H9 (cell line): Measurements from ENCODE around the gene CSNK1G1. TPM values are rescaled to one million over a fixed set of nuclear protein-coding genes. Genes with fewer than 3 reads are reported as not detected.

Source experiments
- DNase-seq: peaks from one replicate; pipeline ENCODE4 v3.0.0-alpha.2; 2017
- H2AFZ ChIP-seq: one replicate; pipeline ENCODE4 v1.6.1; 2013; ENCODE audit warnings: mild to moderate bottlenecking, low read length, control low read depth, moderate library complexity
- H2AK5ac ChIP-seq: 2 replicates; pipeline ENCODE4 v1.6.1; 2013; ENCODE audit warnings: low read length, control low read depth, mixed read lengths; ENCODE audit not compliant: insufficient read length
- H2BK120ac ChIP-seq: one replicate; pipeline ENCODE4 v1.6.1; 2013; ENCODE audit warnings: low read depth, mild to moderate bottlenecking, low read length, control low read depth, inconsistent platforms; ENCODE audit not compliant: poor library complexity, severe bottlenecking
- H2BK12ac ChIP-seq: 2 replicates; pipeline ENCODE4 v1.6.1; 2013; ENCODE audit warnings: low read length, control low read depth, mixed read lengths, low read depth; ENCODE audit not compliant: insufficient read length
- H2BK15ac ChIP-seq: 2 replicates; pipeline ENCODE4 v1.6.1; 2013; ENCODE audit warnings: low read depth, low read length, control low read depth
- H2BK20ac ChIP-seq: one replicate; pipeline ENCODE4 v1.6.1; 2013; ENCODE audit warnings: low read depth, mild to moderate bottlenecking, low read length, control low read depth, inconsistent platforms; ENCODE audit not compliant: poor library complexity, severe bottlenecking
- H2BK5ac ChIP-seq: 2 replicates; pipeline ENCODE4 v1.6.1; 2013; ENCODE audit warnings: low read length, control low read depth, mixed read lengths; ENCODE audit not compliant: insufficient read length
- H3K14ac ChIP-seq: 2 replicates; pipeline ENCODE4 v1.6.1; 2013; ENCODE audit warnings: low read length, control low read depth; ENCODE audit not compliant: insufficient read depth
- H3K18ac ChIP-seq: 2 replicates; pipeline ENCODE4 v1.6.1; 2013; ENCODE audit warnings: low read depth, mild to moderate bottlenecking, mixed read lengths, low read length, control low read depth; ENCODE audit not compliant: insufficient read length
- H3K23ac ChIP-seq: 2 replicates; pipeline ENCODE4 v1.6.1; 2013; ENCODE audit warnings: low read length, control low read depth, mixed read lengths, low read depth; ENCODE audit not compliant: insufficient read length
- H3K23me2 ChIP-seq: 2 replicates; pipeline ENCODE4 v1.6.1; 2013; ENCODE audit warnings: low read depth, mild to moderate bottlenecking, mixed read lengths, low read length, control low read depth; ENCODE audit not compliant: insufficient read length, poor library complexity, severe bottlenecking
- H3K27ac ChIP-seq: 2 replicates; pipeline ENCODE4 v1.5.1; 2013; ENCODE audit warnings: low read length, control low read depth, mixed read lengths, low read depth; ENCODE audit not compliant: insufficient read length
- H3K27me3 ChIP-seq: 2 replicates; pipeline ENCODE4 v1.6.1; 2013; ENCODE audit warnings: low read length, control low read depth, inconsistent platforms; ENCODE audit not compliant: insufficient read depth
- H3K4ac ChIP-seq: 2 replicates; pipeline ENCODE4 v1.6.1; 2013; ENCODE audit warnings: low read depth, mild to moderate bottlenecking, control low read depth, inconsistent platforms, low read length, moderate library complexity
- H3K4me1 ChIP-seq: 2 replicates; pipeline ENCODE4 v1.6.1; 2013; ENCODE audit warnings: low read length, control low read depth, inconsistent platforms; ENCODE audit not compliant: insufficient read depth
- H3K4me2 ChIP-seq: 2 replicates; pipeline ENCODE4 v1.6.1; 2013; ENCODE audit warnings: low read length, control low read depth, mixed read lengths; ENCODE audit not compliant: insufficient read length, insufficient read depth
- H3K56ac ChIP-seq: 2 replicates; pipeline ENCODE4 v1.6.1; 2013; ENCODE audit warnings: low read depth, mild to moderate bottlenecking, mixed read lengths, low read length, control low read depth; ENCODE audit not compliant: insufficient read length
- H3K79me1 ChIP-seq: 2 replicates; pipeline ENCODE4 v1.6.1; 2013; ENCODE audit warnings: low read depth, mild to moderate bottlenecking, moderate library complexity, low read length, control low read depth, inconsistent platforms; ENCODE audit not compliant: insufficient read depth, poor library complexity, severe bottlenecking
- H3K79me2 ChIP-seq: 2 replicates; pipeline ENCODE4 v1.6.1; 2013; ENCODE audit warnings: low read length, control low read depth, inconsistent platforms; ENCODE audit not compliant: insufficient read depth
- H3K9ac ChIP-seq: 2 replicates; pipeline ENCODE4 v1.6.1; 2013; ENCODE audit warnings: low read length, control low read depth, mixed read lengths; ENCODE audit not compliant: insufficient read length; ENCODE audit errors: extremely low read depth
- H3K9me3 ChIP-seq: one replicate; pipeline ENCODE4 v1.6.1; 2013; ENCODE audit warnings: low read depth, low read length, inconsistent platforms; ENCODE audit not compliant: control insufficient read depth
- H3T11ph ChIP-seq: one replicate; pipeline ENCODE4 v1.6.1; 2013; ENCODE audit warnings: mild to moderate bottlenecking, low read length, control low read depth, inconsistent platforms
- H4K20me1 ChIP-seq: one replicate; pipeline ENCODE4 v1.6.1; 2013; ENCODE audit not compliant: control insufficient read depth, insufficient read length, insufficient read depth
- H4K5ac ChIP-seq: 2 replicates; pipeline ENCODE4 v1.6.1; 2013; ENCODE audit warnings: low read depth, mild to moderate bottlenecking, mixed read lengths, low read length, control low read depth; ENCODE audit not compliant: insufficient read length
- H4K8ac ChIP-seq: replicated peaks from 2 replicates; pipeline ENCODE4 v1.6.1; 2013; ENCODE audit warnings: low read length, control low read depth, mixed read lengths, low read depth; ENCODE audit not compliant: insufficient read length
- H4K91ac ChIP-seq: 2 replicates; pipeline ENCODE4 v1.6.1; 2013; ENCODE audit warnings: low read depth, mild to moderate bottlenecking, moderate library complexity, mixed read lengths, low read length, control low read depth; ENCODE audit not compliant: insufficient read length
- H3K27ac Mint-ChIP-seq, 3 experiments: 2 replicates in 2 of 3; 3 replicates in 1 of 3; pipeline ENCODE4 v1.8.0; 2020 to 2021; ENCODE audit warnings: mixed read lengths in 3 of 3, mild to moderate bottlenecking in 1 of 3, moderate library complexity in 1 of 3
- H3K27me3 Mint-ChIP-seq: 2 replicates; pipeline ENCODE4 v1.8.0; 2021; ENCODE audit warnings: low read depth, mild to moderate bottlenecking, moderate library complexity, mixed read lengths
- H3K36me3 Mint-ChIP-seq, 3 experiments: 2 replicates in 2 of 3; 3 replicates in 1 of 3; pipeline ENCODE4 v1.8.0; 2020 to 2021; ENCODE audit warnings: low read depth in 3 of 3, mixed read lengths in 3 of 3; ENCODE audit not compliant: insufficient read depth in 1 of 3
- H3K4me1 Mint-ChIP-seq, 2 experiments: 2 replicates each; pipeline ENCODE4 v1.8.0; 2020; ENCODE audit warnings: mixed read lengths in 2 of 2
- H3K4me3 Mint-ChIP-seq, 2 experiments: 2 replicates in 1 of 2; 3 replicates in 1 of 2; pipeline ENCODE4 v1.8.0; 2020 to 2021; ENCODE audit warnings: mild to moderate bottlenecking in 2 of 2, mixed read lengths in 2 of 2, moderate library complexity in 1 of 2
- H3K9me3 Mint-ChIP-seq, 2 experiments: 2 replicates in 1 of 2; 3 replicates in 1 of 2; pipeline ENCODE4 v1.8.0; 2020; ENCODE audit warnings: mild to moderate bottlenecking in 2 of 2, mixed read lengths in 2 of 2, moderate library complexity in 1 of 2
- CTCF ChIP-seq: fragments of 200-600 bp; sonication (generic); conservative IDR thresholded peaks from 3 replicates; pipeline ENCODE4 v1.8.0; 2021; ENCODE audit warnings: antibody characterized with exemption, mild to moderate bottlenecking
- WGBS: extraction: QIAGEN DNeasy Blood & Tissue Kit; methylation state at CpG from one replicate; pipeline ENCODE4 v1.1.7; 2013; ENCODE audit warnings: missing lambda C conversion rate, low lambda C conversion rate, mixed read lengths; ENCODE audit not compliant: insufficient read length; ENCODE audit errors: extremely low coverage; 5-methylcytosine and 5-hydroxymethylcytosine counted together
- total RNA-seq: library from RNA; stranded (reverse); gene quantifications from 2 replicates; pipeline ENCODE4 v1.2.1, GENCODE V29; 2021

The CSNK1G1 gene
- total RNA-seq, 1 experiment from 2014 or later = 17.1 TPM

GRCh38 chr15:64386291-64386690 is 30.3 kb upstream of the CSNK1G1 start:
- no peak overlapping the region for H2BK12ac ChIP-seq
- no peak overlapping the region for H4K91ac ChIP-seq
- no peak overlapping the region for H2BK15ac ChIP-seq
- no CpG with 5 or more reads among the region's 7 CpGs for WGBS
- no peak overlapping the region for H3K4ac ChIP-seq
- H4K5ac ChIP-seq = no peak overlapping the region
- no peak for TF ChIP-seq CTCF
- H2AK5ac ChIP-seq = no peak overlapping the region
- no peak overlapping the region; a peak in 1 of 5 replicates for H3K4me3 Mint-ChIP-seq
- H3K9ac ChIP-seq = no peak overlapping the region
- no peaks in the 10 kb centered on the region for H3K23me2 ChIP-seq
- no peak overlapping the region for H4K8ac ChIP-seq
- H3K27ac Mint-ChIP-seq = no peak overlapping the region
- no peak overlapping the region for H3T11ph ChIP-seq
- H2BK5ac ChIP-seq = no peak overlapping the region
- no peaks in the 10 kb centered on the region for H3K27me3 Mint-ChIP-seq
- H2BK20ac ChIP-seq = no peak overlapping the region
- H2BK120ac ChIP-seq = no peak overlapping the region
- H4K20me1 ChIP-seq = no peaks in the 10 kb centered on the region
- peaks cover 7 to 14% of the 10 kb centered on the region in 2 experiments for H3K4me1 Mint-ChIP-seq
- no peak overlapping the region for H3K23ac ChIP-seq
- no peak overlapping the region for H3K18ac ChIP-seq
- H3K14ac ChIP-seq = no peak overlapping the region
- H2AFZ ChIP-seq = no peak overlapping the region
- DNase-seq = no peak
- H3K79me2 ChIP-seq = no peaks in the 10 kb centered on the region
- no peaks in the 10 kb centered on the region for H3K79me1 ChIP-seq
- no peak overlapping the region for H3K56ac ChIP-seq
- H3K4me2 ChIP-seq = no peak overlapping the region
- no peak overlapping the region for H3K27ac ChIP-seq
- no peaks in the 10 kb centered on the region for H3K4me1 ChIP-seq
- peaks cover 0 to 2% (median 0%) of the 10 kb centered on the region in 3 experiments; a peak in 2 of 7 replicates for H3K36me3 Mint-ChIP-seq
- no peaks in the 10 kb centered on the region for H3K27me3 ChIP-seq
- H3K9me3 ChIP-seq = no peaks in the 10 kb centered on the region
- no peaks in the 10 kb centered on the region; a peak in 1 of 5 replicates for H3K9me3 Mint-ChIP-seq
